ENCODE measurements around the gene OR10H3.
"Not testable (repeated sequence)": the region's sequence is repeated elsewhere in the genome, so short reads cannot be mapped to it uniquely, and the experiment has no call there.

The OR10H3 gene, protein sequence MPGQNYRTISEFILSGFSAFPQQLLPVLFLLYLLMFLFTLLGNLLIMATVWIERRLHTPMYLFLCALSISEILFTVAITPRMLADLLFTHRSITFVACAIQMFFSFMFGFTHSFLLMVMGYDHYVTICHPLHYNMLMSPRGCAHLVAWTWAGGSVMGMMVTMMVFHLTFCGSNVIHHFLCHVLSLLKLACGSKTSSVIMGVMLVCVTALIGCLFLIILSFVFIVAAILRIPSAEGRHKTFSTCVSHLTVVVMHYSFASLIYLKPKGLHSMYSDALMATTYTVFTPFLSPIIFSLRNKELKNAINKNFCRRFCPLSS

DNA sequence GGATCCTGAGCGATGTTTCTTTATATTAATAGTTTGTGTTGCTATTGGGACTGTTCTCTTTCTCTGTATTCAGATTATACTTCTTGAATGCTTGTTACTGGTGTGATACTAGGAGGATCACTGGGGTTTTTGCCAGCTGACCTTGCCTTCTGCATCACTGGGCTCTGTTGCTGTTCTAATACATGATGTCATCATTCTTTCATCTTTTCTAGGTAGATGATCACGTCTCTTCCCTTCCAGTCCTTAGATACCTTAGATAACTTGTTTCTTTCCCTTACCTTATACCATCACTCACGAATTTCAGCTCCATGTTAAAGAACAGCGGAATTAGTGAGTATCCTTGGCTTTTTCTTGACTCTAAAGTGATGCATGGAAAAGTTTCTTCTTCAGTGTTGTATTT, at the start of gene OR10H3:
OR10H3 (plus strand) TSS at position 264 of the 400 bp plus-strand sequence. CDS start 3,408 bp downstream, outside the sequence.
- DNase-seq (ENCODE audit: low read depth, low spot score): no peak

GRCh38 chr19:15696654-15697194, 41.1 kb upstream of the OR10H3 start:
- no peak for DNase-seq (ENCODE audit: low read depth, low spot score)

DNA sequence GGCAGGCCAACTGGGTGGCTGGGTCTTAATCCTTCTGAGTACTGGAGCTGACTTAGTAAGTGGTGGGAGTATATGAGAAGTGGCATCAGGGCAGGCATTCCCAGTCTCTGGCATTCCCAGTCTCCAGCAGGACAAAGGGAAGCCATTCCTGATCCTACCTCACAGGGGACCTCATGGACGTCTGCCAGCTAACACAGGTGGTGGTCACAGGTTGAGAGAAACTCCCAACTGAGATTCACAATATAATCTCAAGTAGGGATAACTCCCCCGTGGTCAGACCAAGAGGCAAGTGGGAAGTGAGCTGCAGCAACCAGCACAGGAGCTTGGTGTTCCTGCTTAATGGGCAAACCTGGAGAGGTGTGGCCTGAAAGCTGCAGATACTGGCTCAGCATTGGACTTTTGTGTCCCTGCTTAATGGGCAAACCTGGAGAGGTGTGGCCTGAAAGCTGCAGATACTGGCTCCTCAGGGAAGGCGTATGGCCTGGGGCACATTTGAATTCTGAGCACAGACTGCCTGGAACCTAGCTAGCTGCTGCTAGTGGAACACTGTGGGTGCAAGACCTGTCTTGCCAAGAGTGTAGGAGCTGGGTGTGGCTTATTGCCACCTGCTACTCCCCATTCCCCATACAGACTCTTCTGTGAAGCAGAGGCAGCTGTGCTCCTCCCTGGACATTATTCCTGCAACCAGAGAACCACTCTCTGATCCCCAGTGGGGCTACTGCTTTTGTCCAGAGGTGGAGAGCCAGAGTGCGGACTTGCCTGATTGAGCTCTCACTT, 35.8 kb upstream of the OR10H3 start:
- DNase-seq (ENCODE audit: low read depth, low spot score): no peak

- DNase-seq (ENCODE audit: low read depth, low spot score): no peak
These were observed 35.3 kb upstream of the OR10H3 start for GRCh38 chr19:15702534-15702930.

DNA sequence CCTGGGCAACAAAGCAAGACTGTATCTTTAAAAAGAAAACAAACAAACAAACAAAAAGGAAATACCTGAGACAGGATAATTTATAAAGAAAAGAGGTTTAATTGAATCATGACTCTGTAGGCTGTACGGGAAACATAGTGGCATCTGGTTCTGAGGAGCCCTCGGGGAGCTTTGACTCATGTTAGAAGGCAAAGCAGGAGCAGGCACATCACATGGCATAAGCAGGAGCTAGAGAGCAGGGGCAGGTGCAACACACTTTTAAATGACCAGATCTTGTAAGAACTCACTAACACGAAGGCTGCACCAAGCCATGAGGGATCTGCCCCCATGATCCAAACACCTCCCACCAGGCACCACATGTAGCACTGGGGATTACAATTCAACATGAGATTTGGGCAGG, 23.1 kb upstream of the OR10H3 start:
- no peak for DNase-seq (ENCODE audit: low read depth, low spot score)

DNA sequence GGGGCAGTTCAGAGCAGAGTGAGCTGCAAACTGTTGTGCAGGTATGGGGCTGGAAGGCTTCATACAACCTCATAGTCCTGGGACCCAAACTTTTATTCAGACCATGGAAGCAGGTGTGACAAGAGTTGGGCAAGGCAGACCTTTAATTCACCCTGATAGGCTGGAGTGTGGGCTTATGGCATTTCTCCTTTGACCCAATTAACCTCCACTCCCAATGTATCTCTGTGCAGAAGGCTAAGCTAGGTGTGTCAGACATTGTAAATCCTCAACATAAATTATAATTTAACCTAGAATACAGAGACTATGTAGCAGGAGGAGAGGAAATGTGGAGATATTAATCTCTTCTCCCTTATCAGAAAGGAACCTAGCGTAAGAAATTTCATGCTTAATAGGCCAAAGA, 22.1 kb upstream of the OR10H3 start:
- no peak for DNase-seq (ENCODE audit: low read depth, low spot score)

GRCh38 chr19:15717809-15718208, 20.0 kb upstream of the OR10H3 start:
- no peak for DNase-seq (ENCODE audit: low read depth, low spot score)

DNA sequence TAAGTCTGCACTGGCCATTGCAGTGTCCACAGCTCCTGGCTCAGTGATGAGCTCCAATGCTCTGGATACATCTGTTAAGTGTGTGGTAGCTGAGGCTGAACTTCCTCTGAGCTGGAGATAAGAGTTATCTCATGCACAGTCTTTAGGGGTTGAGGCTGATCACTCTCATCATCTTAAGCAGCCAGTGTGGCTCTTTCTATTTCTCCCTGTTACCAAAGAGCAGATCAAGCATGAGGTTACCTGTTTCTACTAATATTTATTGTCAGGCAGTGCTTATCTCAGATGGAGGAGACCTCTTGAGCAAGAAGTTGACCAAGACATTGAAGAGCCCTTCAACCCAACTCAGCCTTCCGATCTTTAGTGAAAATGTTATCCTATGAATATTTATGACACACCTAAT, 16.5 kb upstream of the OR10H3 start:
- no peak for DNase-seq (ENCODE audit: low read depth, low spot score)

DNA sequence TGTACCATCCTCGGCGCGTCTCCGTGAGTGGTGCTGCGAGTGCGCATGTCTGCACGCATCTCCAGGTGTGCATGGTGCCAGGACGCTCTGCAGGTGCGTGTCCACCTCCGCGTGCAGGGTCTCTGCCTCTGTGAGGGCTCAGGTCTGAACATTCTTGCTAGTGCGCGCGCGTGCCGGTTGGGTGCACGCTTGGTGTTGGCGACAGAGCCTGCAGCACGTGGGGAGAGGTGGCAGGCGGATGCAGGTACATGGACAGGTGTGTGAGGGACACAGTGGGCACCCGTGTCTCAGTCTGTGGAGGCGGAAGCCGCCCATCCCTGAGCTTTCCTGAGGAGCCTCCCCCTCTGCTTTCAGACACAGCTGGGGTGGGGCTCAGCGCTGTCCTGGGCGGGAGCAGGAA, 14.8 kb upstream of the OR10H3 start:
- no peak for DNase-seq (ENCODE audit: low read depth, low spot score)

DNA sequence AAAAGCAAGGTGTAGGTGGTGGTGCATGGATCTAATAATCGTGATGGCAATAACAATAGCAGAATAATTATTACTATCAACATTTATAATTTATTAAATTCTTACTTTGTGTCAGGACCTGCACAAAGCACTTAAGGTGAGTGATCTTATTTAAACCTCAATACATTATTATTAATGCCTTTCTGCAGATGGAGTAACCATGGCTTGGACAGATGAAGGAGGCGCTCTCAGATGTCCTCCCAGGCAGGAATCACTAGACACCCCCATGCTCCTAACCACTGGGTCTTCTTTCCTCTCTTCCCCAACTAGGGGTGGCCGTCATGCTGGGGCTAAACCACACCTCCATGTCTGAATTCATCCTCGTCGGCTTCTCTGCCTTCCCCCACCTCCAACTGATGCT, 10.1 kb upstream of the OR10H3 start, which contains the start of gene OR10H2:
OR10H2 (plus strand) TSS at position 301 of the 400 bp plus-strand sequence; CDS start at position 321, 20 bp downstream.
- DNase-seq (ENCODE audit: low read depth, low spot score): no peak

DNA sequence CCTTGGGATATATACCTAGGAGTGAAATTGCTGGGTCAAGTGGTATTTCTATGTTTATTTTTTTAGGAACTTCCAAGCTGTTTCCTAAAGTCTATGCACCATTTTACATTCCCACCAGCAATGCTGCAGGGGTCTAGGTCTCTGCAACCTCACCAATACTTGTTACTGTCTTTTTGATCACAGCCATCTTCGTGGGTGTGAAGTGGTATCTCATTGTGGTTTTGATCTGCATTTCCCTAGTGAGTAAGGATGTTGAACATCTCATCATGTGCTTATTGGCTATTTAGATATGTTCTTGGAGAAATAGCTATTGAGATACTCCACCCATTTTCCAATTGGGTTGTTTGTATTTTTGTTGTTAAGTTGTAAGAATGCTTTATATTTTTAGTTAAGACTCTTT, 7.2 kb upstream of the OR10H3 start:
- no peak for DNase-seq (ENCODE audit: low read depth, low spot score)

GRCh38 chr19:15732388-15732787, 5.4 kb upstream of the OR10H3 start:
- DNase-seq (ENCODE audit: low read depth, low spot score): no peak

- DNase-seq (ENCODE audit: low read depth, low spot score): no peak
These were observed 3.9 kb upstream of the OR10H3 start for GRCh38 chr19:15733895-15734294.

DNA sequence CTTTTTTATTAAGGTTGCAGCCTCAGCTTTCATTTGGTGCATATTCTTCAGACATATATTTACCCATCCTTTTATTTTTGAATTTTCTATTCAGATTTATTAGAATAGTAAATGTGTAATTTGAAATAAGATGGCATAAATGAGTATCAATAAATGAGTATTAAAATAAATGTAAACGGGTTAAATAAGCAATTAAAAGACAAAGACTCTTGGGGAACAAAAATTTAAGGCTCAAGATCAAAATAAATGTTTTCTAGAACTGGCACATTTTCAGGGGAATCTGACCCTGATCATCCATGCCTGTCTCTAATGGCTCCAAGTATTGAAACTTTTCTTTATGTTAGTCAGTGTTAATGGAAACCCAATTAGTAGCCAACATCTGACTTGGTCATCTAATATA, 3.0 kb downstream of the OR10H3 start:
- no peak for DNase-seq (ENCODE audit: low read depth, low spot score)

DNA sequence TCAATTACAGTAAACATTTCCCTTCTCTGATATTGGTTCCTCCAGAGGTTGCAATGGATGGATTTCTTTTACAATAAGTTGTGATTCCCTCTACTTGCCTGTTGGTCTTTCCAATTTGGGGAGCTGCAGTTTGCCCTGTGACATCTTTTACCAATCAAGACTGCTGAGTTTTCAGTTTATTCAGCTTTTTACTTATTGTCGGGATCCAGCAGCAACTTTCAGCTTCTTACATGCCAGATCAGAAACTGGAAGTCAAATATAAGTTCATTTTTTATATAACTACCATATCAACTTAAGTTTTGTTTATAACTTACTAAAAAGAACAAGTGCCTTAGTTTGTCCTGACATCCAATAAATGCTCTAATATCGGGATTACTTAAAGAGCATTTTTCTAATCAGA, 10.5 kb downstream of the OR10H3 start:
- DNase-seq (ENCODE audit: low read depth, low spot score): no peak

DNA sequence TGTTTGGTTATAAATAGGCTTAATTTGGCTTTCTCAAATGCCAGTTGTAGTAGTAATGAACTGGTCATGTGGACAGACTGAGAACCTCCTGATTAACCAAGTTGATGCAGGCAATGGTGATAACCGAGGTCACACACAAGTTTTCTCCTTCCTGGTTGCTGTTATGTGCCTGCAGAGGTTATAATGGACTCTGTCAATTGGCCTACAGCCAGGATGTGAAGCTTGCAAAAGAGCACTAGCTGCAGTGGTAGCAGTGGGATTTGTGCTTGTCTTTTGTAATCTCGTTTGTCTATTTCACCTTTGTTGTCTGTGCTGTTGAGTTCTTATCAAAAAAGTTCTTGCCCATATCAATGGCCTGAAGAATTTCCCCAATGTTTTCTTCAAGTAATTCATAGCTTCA, 20.6 kb downstream of the OR10H3 start:
- no peak for DNase-seq (ENCODE audit: low read depth, low spot score)

- DNase-seq (ENCODE audit: low read depth, low spot score): no peak
These were observed 22.3 kb downstream of the OR10H3 start for GRCh38 chr19:15759962-15760565.

DNA sequence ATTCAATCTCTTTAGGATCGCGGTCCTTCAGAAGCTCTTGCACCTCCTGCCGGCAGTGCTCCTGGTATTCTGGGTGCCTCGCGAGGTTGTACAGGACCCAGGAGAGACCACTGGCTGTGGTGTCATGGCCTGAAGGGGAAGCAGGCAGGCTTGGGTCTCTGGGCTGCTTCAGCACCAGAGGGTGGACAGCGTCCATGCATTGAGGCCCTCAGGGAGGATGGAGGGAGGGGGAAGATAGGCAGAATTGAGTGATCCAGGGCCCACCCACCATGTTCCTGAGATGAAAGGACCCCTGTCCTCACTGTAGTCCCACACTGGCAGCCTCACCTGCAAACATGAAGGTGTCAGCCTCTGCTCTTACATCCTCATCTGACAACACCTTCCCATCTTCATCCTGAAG, 31.8 kb downstream of the OR10H3 start:
- no peak for DNase-seq (ENCODE audit: low read depth, low spot score)

DNA sequence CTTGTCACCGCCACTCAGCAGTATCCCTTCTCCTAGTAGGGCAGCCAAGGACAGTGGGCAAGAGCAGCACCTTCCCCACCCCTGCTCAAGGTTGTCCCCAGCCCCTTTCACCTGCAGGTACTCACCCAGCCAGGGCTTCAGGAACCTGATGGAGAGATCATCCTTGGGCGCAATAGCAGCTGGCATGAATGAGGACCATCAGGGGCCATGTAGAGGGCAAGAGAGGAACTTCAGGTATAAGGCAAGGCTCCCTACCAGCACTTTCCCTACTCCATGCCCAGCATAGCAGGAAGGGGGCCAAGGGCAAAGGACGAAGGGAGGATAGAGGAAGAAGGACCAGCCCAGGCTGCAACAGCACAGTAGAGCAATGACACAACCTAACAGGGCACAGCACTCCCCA, 36.4 kb downstream of the OR10H3 start:
- not testable (repeated sequence) for DNase-seq (ENCODE audit: low read depth, low spot score)

GRCh38 chr19:15775249-15775648, 37.5 kb downstream of the OR10H3 start:
- no peak for DNase-seq (ENCODE audit: low read depth, low spot score)

DNA sequence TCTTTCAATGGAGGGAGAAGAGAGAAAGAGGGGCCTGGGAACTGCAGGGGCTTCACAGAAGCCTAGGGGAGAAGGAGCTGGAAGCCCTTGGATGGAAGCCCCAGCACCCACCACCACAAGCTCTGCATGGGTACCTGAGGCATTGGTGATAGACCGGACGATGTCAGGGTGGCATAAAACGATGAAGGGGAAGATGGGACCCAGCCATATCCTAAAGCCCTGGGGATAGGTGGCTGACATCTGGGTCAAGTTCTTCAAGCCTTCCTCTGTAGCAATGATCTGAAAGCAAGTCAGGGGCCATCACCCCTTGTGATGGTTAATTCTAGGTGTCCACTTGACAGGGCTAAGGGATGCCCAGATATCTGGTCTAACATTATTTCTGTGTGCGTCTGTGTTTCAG, 38.5 kb downstream of the OR10H3 start:
- no peak for DNase-seq (ENCODE audit: low read depth, low spot score)

All from activated naive CD8-positive, alpha-beta T cell treated with anti-CD3 and anti-CD28 coated beads, Interleukin-2, amount 50 U/mL, for 16 hours (primary cell).